Activated CD4-positive, alpha-beta T cell treated with anti-CD3 and anti-CD28 coated beads, Interleukin-2, amount 50 U/mL, for 1 hour (primary cell): ENCODE measurements around the gene LACTBL1.

Experiments
- DNase-seq: peaks from one replicate; pipeline ENCODE4 v3.0.0-alpha.2; 2020

LACTBL1 gene

GRCh38 chr1:22912311-22912710, 60.4 kb downstream of the LACTBL1 start:
- DNase-seq = no peak

- DNase-seq = no peak
These were observed 61.5 kb downstream of the LACTBL1 start for GRCh38 chr1:22910986-22911651.

GRCh38 chr1:22910286-22910685, 62.4 kb downstream of the LACTBL1 start:
- no peak for DNase-seq

GRCh38 chr1:22908880-22909426, 63.7 kb downstream of the LACTBL1 start:
- no peak for DNase-seq

- DNase-seq = no peak
These were observed 65.1 kb downstream of the LACTBL1 start for GRCh38 chr1:22907528-22907927.

GRCh38 chr1:22906968-22907367, 65.7 kb downstream of the LACTBL1 start:
- DNase-seq = no peak

GRCh38 chr1:22903113-22903512, 69.6 kb downstream of the LACTBL1 start:
- no peak for DNase-seq
